ENCODE results near the gene SPR. TPM values are rescaled to one million over a fixed set of nuclear protein-coding genes. Genes with fewer than 3 reads are reported as not detected.
A peak's percentile ranks its signal among the peaks of the same experiment; 100 is the strongest.

Gene SPR
- total RNA-seq, 2 donors from 2014 or later, result 29.2 to 47.7 TPM

DNA sequence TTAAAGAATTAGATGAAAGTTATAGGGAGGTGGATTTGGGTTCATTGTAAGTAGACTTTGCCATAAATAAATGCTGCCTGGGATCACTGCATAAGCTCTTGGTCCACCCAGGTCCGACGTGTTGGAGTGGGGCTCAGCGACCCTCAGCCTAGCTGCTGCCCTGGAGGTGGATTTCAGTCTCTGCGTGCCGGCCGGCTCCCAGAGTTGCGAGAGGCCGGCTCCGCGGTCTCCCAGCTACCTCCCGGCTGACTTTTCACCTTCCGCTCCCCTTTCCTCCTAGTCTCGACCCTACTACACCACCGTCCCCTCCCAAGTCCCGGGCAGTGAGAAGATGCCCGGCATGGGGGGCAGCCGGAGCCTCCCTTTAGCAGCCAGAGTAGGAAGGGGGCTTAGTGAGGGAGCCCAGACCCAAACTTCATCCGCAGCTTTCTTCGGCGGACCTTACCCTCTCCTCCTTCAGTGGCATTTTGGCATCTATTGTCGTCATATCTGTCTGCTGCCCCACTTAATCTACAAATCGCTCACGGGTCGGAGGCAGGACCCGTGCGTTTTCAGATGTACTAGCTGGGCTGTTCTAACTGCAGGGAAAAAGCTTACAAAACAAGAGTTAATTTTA, 38.2 kb downstream of the SPR start:
- no peak for ATAC-seq

GRCh38 chr2:72926368-72926767, 39.2 kb downstream of the SPR start:
- intact Hi-C loops (cut with DNase I), result no loop called here
- ATAC-seq, result no peak
- DNase-seq, result no peak

More for the DNA sequence above, 38.2 kb downstream of the SPR start:
- DNase-seq, result no peak
- intact Hi-C loops (cut with DNase I), result no loop called here

DNA sequence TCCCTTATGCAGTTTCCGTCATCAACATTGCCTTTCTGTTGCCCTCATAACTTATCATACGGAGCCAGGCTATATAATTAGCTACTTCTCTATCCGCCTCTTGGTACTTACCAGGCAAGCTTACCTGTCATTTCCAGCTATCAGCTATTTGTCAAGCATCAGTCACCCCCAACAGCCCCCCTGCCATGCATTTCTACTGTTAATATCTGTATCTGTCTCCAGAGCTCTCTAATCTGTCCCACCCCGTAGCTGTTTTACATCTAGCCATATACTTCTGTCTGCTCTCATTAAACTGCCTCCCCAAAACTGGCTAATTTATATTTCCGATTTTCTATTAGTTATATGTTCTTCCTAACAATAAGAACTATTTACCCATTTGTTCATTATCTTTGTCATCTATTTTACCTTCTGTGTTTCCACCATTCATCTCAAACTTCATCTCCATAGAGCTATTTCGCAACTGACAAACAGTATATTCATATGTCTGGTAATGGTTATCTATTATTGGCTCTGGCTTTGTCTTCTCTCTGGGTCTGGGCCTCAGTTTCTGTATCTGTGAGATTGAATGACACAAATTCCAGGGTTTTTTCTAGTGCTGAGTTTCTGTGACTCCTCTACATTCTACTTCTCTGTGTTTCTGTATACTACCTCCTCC, 39.7 kb downstream of the SPR start:
- DNase-seq (no peak), ATAC-seq (no peak)
- intact Hi-C loops (cut with DNase I), result no loop called here

GRCh38 chr2:72927619-72928550, 40.7 kb downstream of the SPR start:
- intact Hi-C loops (cut with DNase I), result no loop called here
- ATAC-seq, result no peak
- no peak for DNase-seq

DNA sequence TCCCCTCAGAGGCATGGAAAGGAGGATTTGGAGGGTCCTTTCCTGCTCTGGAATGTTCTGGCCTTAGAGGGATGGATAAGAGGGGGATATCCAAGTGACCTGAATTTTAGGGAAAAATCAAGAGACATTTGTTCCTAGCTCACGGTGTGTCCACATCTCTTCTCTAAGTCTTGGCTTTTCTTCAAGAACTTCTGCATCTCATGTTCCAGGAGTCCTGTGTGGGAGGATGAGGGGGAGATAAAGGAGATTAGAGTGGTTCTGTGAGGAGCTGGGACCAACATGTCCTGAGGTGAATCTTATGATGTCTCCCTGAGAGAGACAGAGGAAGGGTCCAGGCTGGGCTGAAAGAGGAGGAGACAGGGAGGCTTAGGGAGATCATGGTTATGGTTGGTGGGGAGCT, 41.8 kb downstream of the SPR start:
- ATAC-seq (no peak), DNase-seq (no peak)
- intact Hi-C loops (cut with DNase I), result no loop called here

DNA sequence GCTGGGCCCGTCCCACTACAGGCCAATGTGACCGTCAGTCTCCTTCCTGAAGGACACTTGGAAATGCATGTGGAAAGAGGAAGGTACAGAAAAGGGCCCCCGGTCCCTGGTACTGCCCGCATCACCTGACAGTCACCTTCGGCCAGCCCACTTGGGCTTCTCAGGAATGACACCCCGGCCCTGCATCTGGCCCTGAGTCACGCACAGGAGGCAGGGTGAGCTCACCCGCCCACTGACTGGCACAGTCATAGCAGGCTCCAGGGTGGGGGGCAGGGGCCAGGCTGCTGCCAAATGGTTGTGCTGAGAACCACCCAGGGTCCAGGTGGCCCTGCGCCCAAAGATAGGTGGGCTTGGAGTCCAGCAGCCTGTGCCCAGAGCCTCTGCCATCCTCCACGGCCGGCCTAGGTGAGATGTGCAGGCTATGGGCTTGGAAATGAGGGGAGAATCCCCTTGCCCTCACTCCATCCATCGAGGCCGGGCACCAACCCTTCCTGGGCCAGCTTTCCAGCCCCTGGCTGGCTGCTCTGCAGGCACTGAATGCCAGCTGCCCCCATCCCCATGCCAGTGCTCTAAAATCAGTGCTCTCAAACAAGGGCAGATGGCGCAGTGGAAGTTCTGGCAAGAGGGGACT, 44.2 kb downstream of the SPR start:
- intact Hi-C loops (cut with DNase I), result no loop called here
- ATAC-seq (no peak), DNase-seq (no peak)

DNA sequence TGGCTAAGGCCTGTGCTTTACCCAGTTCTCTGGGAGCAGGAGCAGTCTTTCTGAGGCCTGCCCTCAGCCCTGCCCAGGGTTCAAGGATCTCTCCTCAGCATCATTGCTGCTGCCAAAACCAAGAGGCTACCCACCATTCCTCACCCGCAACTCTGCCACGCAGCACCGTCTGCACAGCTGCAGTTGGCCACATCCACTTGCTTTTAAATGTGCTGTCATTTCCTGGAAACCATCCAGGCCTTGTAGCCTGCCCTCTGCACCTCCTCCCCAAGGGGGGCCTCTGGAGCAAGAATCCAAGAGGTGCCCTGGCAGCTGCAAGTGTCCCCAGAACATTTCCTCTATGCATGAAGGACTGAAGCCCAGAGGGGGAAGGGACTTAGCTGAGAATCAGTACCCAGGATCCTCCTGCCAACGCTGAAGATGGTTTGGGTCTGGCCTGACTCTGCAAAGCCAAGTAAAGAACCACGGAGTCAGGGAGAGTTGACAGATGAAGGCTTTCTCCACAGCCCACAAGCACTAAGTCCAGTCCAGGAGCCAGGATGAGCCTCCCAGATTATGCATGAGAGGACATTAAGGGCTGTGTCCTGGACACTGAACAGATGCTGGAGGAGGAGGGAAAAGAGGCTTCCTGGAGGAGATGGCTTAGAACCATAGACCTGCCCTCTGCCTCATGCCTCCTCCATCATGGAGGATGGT, 45.0 kb downstream of the SPR start:
- ATAC-seq (no peak), DNase-seq (no peak)

DNA sequence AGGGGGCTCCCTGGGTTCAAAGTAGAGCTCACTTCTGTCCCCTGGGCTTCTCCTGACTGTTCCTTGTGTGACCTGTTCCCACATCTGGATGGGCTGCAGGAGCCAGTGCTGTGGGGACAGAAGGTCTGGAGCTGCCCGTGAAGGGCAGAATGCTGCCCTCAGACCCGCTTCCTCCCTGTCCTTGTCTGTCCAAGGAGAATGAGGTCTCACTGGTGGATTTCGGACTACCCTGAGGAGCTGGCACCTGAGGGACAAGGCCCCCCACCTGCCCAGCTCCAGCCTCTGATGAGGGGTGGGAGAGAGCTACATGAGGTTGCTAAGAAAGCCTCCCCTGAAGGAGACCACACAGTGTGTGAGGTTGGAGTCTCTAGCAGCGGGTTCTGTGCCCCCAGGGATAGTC, 45.6 kb downstream of the SPR start:
- intact Hi-C loops (cut with DNase I), result no loop called here
- ATAC-seq, result no peak
- no peak for DNase-seq

More for the DNA sequence above, 45.0 kb downstream of the SPR start:
- intact Hi-C loops (cut with DNase I), result no loop called here

DNA sequence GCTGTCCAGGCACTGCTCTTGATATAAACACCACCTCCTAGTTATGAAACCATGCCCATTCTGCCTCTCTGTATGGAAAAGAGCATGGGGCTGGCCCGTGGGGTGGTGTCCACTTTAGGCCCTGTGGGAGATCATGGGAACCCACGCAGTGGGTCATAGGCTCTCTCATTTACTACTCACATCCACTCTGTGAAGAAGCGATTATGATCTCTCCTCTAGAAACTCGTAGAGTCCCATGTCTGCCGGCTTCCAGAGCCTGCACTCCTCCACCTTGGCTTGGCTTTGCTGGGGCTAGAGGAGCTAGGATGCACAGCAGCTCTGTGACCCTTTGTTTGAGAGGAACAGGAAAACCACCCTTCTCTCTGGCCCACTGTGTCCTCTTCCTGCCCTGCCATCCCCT, 46.0 kb downstream of the SPR start:
- no peak for DNase-seq
- no peak for ATAC-seq
- intact Hi-C loops (cut with DNase I), result no loop called here

DNA sequence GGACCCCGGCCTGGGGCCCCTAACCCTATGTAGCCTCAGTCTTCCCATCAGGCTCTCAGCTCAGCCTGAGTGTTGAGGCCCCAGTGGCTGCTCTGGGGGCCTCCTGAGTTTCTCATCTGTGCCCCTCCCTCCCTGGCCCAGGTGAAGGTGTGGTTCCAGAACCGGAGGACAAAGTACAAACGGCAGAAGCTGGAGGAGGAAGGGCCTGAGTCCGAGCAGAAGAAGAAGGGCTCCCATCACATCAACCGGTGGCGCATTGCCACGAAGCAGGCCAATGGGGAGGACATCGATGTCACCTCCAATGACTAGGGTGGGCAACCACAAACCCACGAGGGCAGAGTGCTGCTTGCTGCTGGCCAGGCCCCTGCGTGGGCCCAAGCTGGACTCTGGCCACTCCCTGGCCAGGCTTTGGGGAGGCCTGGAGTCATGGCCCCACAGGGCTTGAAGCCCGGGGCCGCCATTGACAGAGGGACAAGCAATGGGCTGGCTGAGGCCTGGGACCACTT, 46.5 kb downstream of the SPR start:
- DNase-seq (no peak), ATAC-seq (no peak)
- intact Hi-C loops (cut with DNase I), result no loop called here

DNA sequence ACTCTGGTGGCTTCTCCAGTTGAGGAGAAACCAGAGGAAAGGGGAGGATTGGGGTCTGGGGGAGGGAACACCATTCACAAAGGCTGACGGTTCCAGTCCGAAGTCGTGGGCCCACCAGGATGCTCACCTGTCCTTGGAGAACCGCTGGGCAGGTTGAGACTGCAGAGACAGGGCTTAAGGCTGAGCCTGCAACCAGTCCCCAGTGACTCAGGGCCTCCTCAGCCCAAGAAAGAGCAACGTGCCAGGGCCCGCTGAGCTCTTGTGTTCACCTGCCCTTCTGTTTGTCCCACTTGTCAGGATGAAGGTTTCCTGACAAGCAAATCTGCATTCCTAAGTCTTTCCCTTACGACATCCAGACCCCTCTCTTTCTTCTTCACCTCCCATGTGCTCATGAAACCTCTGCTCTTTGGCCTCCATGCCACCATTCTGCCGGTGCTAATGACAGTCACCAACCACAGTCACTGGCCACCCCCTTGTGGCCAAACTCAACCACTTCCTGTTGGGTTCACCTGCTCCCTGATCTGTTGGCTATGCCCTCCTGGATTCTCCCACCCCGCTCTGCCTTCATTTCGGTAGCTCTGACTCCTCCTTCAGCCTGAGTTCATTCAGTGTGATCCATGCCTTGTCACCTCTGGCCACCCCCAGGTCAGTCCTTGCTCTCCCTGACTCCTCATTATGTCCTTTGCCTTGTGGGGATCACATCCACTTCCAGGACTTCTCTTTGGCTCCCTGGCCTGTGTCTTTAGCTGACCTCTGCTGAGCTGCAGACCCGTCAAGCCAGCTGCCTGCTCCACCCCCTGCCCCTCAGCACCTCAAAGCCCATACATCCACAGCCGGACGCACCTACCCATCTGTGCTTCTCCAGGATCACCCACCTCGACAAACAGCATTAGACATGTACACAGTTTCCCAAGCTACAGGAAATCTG, 47.7 kb downstream of the SPR start:
- intact Hi-C loops (cut with DNase I), result no loop called here
- DNase-seq (no peak), ATAC-seq (no peak)

- no peak for DNase-seq
- intact Hi-C loops (cut with DNase I), result no loop called here
- no peak for ATAC-seq
Observed at GRCh38 chr2:72935611-72935957, 48.4 kb downstream of the SPR start.

DNA sequence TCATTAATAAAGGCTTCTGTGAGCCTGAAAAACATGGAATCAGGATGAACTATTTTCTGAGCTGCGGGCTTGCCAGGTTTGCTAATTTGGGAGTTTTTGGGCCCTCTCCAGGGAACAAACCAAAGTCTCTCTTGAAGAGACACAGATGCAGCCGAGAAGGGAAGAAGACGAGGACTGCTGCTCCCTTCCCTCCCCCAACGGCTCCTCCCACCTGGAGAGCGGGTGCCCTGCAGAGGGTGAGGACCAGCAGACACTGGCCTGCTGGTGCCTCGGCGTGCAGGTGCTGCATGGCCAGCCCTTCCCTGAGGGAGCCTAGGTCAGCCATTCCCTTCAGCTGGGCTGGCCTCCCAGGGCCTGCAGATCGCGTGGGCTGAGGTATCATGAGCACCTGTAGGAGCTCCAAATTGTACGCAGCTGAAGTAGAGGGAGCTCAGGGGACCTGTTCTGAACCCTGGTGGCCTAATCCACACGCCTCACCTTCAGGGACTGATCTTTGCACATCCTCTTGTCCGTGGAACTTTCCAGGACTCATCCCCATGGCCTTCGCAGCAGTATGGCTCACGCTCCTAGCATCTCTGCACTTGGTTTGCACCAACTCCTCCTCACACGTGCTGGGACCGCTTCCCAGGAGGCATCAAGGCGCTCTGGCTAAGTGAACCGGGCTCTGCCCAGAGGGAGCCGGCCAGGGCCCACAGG, 49.6 kb downstream of the SPR start:
- ATAC-seq (no peak), DNase-seq (no peak)
- intact Hi-C loops (cut with DNase I), result no loop called here

DNA sequence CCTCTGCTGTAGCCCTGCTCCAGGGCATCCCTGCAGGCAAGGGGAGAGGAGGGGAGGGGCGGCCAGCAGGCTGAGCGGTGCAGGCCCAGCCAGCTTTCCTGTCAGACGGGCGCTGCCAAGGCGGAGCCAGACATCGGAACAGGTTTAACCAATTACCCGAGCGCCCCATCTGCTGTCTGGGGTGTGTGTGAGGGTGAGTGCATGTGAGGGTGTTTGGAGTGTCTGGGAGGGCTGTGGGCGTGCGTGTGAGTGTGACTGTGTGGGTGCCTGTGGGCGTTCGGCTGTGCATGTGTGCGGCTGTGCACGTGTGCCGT, 50.1 kb downstream of the SPR start:
- intact Hi-C loops (cut with DNase I), result no loop called here
- ATAC-seq, result no peak
- no peak for DNase-seq

DNA sequence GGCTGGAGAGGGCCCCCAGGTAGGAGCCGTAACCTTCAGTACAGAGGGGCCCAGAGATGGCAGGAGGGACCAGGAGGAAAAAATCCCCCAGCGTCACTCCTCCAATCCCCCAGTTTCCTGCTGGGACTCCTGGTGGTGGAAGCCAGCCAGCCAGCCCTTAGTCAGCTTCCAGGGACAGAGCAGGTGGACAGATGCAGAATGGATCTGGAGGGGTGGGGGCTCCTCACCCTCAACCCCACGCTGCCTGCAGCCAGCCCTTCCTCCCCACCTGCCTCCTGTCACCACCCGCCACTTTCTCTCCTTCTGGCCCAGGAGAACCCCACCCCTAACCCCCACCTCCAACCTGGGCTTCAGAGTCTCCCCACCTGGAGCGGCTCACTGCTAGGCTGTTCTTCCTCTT, 51.2 kb downstream of the SPR start:
- intact Hi-C loops (cut with DNase I), result no loop called here
- DNase-seq (no peak), ATAC-seq (no peak)

DNA sequence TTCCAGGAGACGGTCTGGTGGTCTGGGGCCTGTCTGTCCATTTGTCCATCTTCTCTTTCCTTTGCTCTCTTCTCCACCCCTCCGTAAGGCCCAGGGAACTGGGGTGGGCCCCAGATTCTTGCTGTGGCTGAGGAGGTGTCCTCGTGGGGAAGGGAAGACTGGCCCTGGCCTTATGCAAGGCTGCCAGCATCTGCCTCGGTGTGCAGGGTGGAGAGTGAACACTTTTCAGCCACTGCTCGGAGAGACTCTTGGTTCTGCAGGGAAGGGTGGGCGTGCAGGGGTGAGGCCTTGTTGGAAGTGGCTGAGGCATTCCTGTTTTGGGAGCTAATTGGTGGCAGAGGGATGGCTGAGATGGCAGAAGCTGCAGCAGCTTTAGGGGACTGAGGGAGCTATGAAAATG, 53.2 kb downstream of the SPR start:
- DNase-seq, result no peak
- intact Hi-C loops (cut with DNase I), result no loop called here
- no peak for ATAC-seq

DNA sequence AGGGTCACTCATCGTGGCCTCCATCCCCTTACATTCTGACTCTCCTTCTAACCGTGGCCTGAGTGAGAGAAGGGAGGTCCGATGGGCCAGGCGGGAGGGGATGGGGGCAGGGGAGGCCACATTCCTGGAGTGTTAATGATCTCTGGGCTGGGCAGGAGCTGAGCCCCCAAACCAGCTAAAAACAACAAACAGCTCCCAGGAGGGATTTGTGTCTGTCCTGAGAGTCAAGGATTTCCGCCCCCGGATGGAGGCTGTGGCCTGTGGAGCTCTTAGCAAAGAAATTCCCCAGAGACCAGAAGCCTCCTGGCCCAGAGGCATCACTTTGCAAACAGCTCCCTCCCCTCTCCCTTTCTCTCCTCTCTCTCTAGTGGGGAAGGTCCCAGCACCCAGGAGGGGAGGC, 53.6 kb downstream of the SPR start:
- no peak for DNase-seq
- intact Hi-C loops (cut with DNase I), result no loop called here
- ATAC-seq, result peak in 1 of 2 donors; percentile 20

All from left cardiac atrium (tissue), 4 donors.